ENCODE measurements around the gene MYRIP.

DNA sequence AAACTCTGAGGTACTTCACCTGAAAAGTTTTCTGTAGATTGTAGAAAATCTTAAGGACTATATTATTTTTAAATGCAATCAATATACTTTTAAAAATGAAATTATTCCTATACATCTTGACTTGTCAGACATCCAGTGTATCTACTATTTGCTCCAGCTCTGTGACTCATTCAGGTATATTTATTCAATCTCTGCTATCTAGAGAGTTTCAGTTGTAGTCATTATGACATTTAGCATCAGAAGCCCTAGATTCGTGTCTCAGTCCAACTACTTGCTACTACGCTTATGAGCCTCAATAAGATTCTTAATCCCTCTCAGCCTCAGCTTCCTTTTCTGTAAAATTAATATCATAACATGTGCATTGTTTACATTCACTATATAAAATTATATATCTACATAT lies 477.8 kb downstream of the MYRIP start:
- TF ChIP-seq, protein P1, sequence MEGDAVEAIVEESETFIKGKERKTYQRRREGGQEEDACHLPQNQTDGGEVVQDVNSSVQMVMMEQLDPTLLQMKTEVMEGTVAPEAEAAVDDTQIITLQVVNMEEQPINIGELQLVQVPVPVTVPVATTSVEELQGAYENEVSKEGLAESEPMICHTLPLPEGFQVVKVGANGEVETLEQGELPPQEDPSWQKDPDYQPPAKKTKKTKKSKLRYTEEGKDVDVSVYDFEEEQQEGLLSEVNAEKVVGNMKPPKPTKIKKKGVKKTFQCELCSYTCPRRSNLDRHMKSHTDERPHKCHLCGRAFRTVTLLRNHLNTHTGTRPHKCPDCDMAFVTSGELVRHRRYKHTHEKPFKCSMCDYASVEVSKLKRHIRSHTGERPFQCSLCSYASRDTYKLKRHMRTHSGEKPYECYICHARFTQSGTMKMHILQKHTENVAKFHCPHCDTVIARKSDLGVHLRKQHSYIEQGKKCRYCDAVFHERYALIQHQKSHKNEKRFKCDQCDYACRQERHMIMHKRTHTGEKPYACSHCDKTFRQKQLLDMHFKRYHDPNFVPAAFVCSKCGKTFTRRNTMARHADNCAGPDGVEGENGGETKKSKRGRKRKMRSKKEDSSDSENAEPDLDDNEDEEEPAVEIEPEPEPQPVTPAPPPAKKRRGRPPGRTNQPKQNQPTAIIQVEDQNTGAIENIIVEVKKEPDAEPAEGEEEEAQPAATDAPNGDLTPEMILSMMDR (conservative IDR thresholded peaks at IDR 0.05 in 1 of 2, IDR thresholded peaks at IDR 0.05 in 1 of 2; ENCODE audit: extremely low read depth in 1 of 2, insufficient read depth in 1 of 2, low read depth in 1 of 2, low read length in 2 of 2), result no peak
- no peak for TF ChIP-seq EZH2 (IDR thresholded peaks at IDR 0.05; ENCODE audit: borderline replicate concordance, low read length)
